ENCODE results near the gene KIF26A.

KIF26A gene

GRCh38 chr14:104212206-104213095 is 74.1 kb downstream of the KIF26A start:
- DNase-seq, result no peak

GRCh38 chr14:104213301-104214034 is 75.1 kb downstream of the KIF26A start:
- no peak for DNase-seq

- DNase-seq, result no peak
These were observed 76.2 kb downstream of the KIF26A start for GRCh38 chr14:104214431-104215218.

- no peak for DNase-seq
These were observed 77.4 kb downstream of the KIF26A start for GRCh38 chr14:104215706-104216334.

- no peak for DNase-seq
These were observed 78.1 kb downstream of the KIF26A start for GRCh38 chr14:104216457-104216856.

GRCh38 chr14:104217486-104218360 is 79.3 kb downstream of the KIF26A start:
- no peak for DNase-seq

- no peak for DNase-seq
These were observed 80.2 kb downstream of the KIF26A start for GRCh38 chr14:104218361-104219180.

- no peak for DNase-seq
These were observed 81.4 kb downstream of the KIF26A start for GRCh38 chr14:104219731-104220214.

GRCh38 chr14:104220215-104221070 is 82.1 kb downstream of the KIF26A start:
- DNase-seq, result no peak

GRCh38 chr14:104221071-104221625 is 82.8 kb downstream of the KIF26A start:
- DNase-seq, result no peak

GRCh38 chr14:104221636-104222369 is 83.4 kb downstream of the KIF26A start:
- DNase-seq, result no peak

- DNase-seq, result no peak
These were observed 84.1 kb downstream of the KIF26A start for GRCh38 chr14:104222396-104223036.

GRCh38 chr14:104223101-104224041 is 85.0 kb downstream of the KIF26A start:
- DNase-seq, result no peak

GRCh38 chr14:104224131-104224505 is 85.7 kb downstream of the KIF26A start:
- no peak for DNase-seq

- DNase-seq, result no peak
These were observed 86.3 kb downstream of the KIF26A start for GRCh38 chr14:104224506-104225277.
